DND-41 (cell line): Measurements from ENCODE around the gene NEGR1.

Source experiments
- ATAC-seq: fragments of 200-7000 bp; cut with Tn5 transposase; 3 replicates; pipeline ENCODE4 v1.9.1; 2021; ENCODE audit warnings: low read depth; ENCODE audit not compliant: insufficient read depth
- DNase-seq: peaks from one replicate; pipeline ENCODE4 v3.0.0-alpha.2; 2020
- H2AFZ ChIP-seq: 2 replicates; pipeline ENCODE4 v1.6.0; 2012; ENCODE audit warnings: low read depth, low read length
- H3K27ac ChIP-seq: 2 replicates; pipeline ENCODE4 v1.5.1; 2012; ENCODE audit warnings: low read length, inconsistent platforms
- H3K27me3 ChIP-seq: fragments of 200-600 bp; sonication (generic); 2 replicates; pipeline ENCODE4 v1.6.0; 2012; ENCODE audit warnings: low read length, mild to moderate bottlenecking, inconsistent platforms; ENCODE audit not compliant: insufficient read depth, poor library complexity
- H3K36me3 ChIP-seq: 2 replicates; pipeline ENCODE4 v1.5.1; 2012; ENCODE audit warnings: low read length, inconsistent platforms; ENCODE audit not compliant: insufficient read depth
- H3K4me1 ChIP-seq: 2 replicates; pipeline ENCODE4 v1.5.1; 2012; ENCODE audit warnings: mild to moderate bottlenecking, low read length; ENCODE audit not compliant: insufficient read depth
- H3K4me2 ChIP-seq: 2 replicates; pipeline ENCODE4 v1.6.0; 2012; ENCODE audit warnings: mild to moderate bottlenecking, moderate library complexity, low read length, inconsistent platforms; ENCODE audit not compliant: insufficient read depth
- H3K4me3 ChIP-seq, 2 experiments: fragments of 200-600 bp in 1 of 2; shearing (Covaris generic) in 1 of 2; 2 replicates each; pipeline ENCODE4 v1.5.1; 2012 to 2016; ENCODE audit warnings: inconsistent platforms in 2 of 2, low read length in 2 of 2, mild to moderate bottlenecking in 2 of 2, low read depth in 1 of 2, moderate library complexity in 1 of 2
- H3K79me2 ChIP-seq: 2 replicates; pipeline ENCODE4 v1.6.0; 2012; ENCODE audit warnings: low read length, inconsistent platforms; ENCODE audit not compliant: insufficient read depth
- H3K9ac ChIP-seq: 2 replicates; pipeline ENCODE4 v1.6.0; 2012; ENCODE audit warnings: low read depth, mild to moderate bottlenecking, inconsistent platforms, low read length, moderate library complexity
- H3K9me3 ChIP-seq: 2 replicates; pipeline ENCODE4 v1.5.1; 2012; ENCODE audit warnings: low read length, moderate library complexity, mild to moderate bottlenecking, inconsistent platforms; ENCODE audit not compliant: insufficient read depth, severe bottlenecking
- H4K20me1 ChIP-seq: 2 replicates; pipeline ENCODE4 v1.6.0; 2012; ENCODE audit warnings: low read length; ENCODE audit not compliant: insufficient read depth
- CTCF ChIP-seq: IDR thresholded peaks from 2 replicates; pipeline ENCODE4 v1.5.1; 2012; ENCODE audit warnings: borderline replicate concordance, low read length, moderate library complexity, mild to moderate bottlenecking; ENCODE audit not compliant: poor library complexity, severe bottlenecking; ENCODE audit errors: extremely low read depth
- EZH2 ChIP-seq: IDR thresholded peaks from 3 replicates; pipeline ENCODE4 v1.6.1; 2012; ENCODE audit warnings: borderline replicate concordance, low read depth, mild to moderate bottlenecking, moderate library complexity, low read length, inconsistent platforms; ENCODE audit not compliant: severe bottlenecking

The NEGR1 gene

GRCh38 chr1:71857862-71858261 lies 424.5 kb downstream of the NEGR1 start:
- no peaks in the 10 kb centered on the region for H4K20me1 ChIP-seq
- no peak overlapping the region for H3K4me2 ChIP-seq
- TF ChIP-seq CTCF (no peak), EZH2 (no peak)
- no peak overlapping the region for H3K9ac ChIP-seq
- peaks cover 16% of the 10 kb centered on the region for H3K4me1 ChIP-seq
- H3K27ac ChIP-seq, result no peak overlapping the region
- H2AFZ ChIP-seq, result no peak overlapping the region
- ATAC-seq (no peak), DNase-seq (no peak)
- no peaks in the 10 kb centered on the region for H3K9me3 ChIP-seq
- no peaks in the 10 kb centered on the region for H3K79me2 ChIP-seq
- H3K36me3 ChIP-seq, result no peaks in the 10 kb centered on the region
- H3K27me3 ChIP-seq, result no peaks in the 10 kb centered on the region
- no peak overlapping the region for H3K4me3 ChIP-seq

- H3K27me3 ChIP-seq, result no peaks in the 10 kb centered on the region
- no peak for TF ChIP-seq CTCF
- TF ChIP-seq EZH2, result no peak
- H3K9me3 ChIP-seq, result no peaks in the 10 kb centered on the region
- no peaks in the 10 kb centered on the region for H3K36me3 ChIP-seq
- DNase-seq, result no peak
- no peak overlapping the region for H3K4me2 ChIP-seq
- no peaks in the 10 kb centered on the region for H4K20me1 ChIP-seq
- ATAC-seq, result no peak
- no peak overlapping the region for H3K9ac ChIP-seq
- no peak overlapping the region for H2AFZ ChIP-seq
- no peak overlapping the region for H3K4me3 ChIP-seq
- peaks cover 35% of the 10 kb centered on the region for H3K4me1 ChIP-seq
- H3K27ac ChIP-seq, result no peak overlapping the region
- H3K79me2 ChIP-seq, result no peaks in the 10 kb centered on the region
These were observed 429.0 kb downstream of the NEGR1 start for GRCh38 chr1:71853360-71853759.

GRCh38 chr1:71850936-71851335 lies 431.4 kb downstream of the NEGR1 start:
- no peaks in the 10 kb centered on the region for H3K9me3 ChIP-seq
- no peaks in the 10 kb centered on the region for H3K36me3 ChIP-seq
- DNase-seq (peak; percentile 8), ATAC-seq (peak; percentile 64; the same call in 2 of the 3 replicates)
- H3K27ac ChIP-seq, result peak overlapping the region; percentile 18; the same call in 1 of the 2 replicates
- H3K4me1 ChIP-seq, result peaks cover 20% of the 10 kb centered on the region
- no peaks in the 10 kb centered on the region for H3K27me3 ChIP-seq
- no peak overlapping the region for H3K9ac ChIP-seq
- TF ChIP-seq CTCF, result no peak
- no peak for TF ChIP-seq EZH2
- 0 out of 2 replicates have a peak overlapping the region, but pooled peaks have one; percentile 8 for H3K4me2 ChIP-seq
- H3K79me2 ChIP-seq, result no peaks in the 10 kb centered on the region
- no peak overlapping the region for H2AFZ ChIP-seq
- no peaks in the 10 kb centered on the region for H4K20me1 ChIP-seq
- no peak overlapping the region for H3K4me3 ChIP-seq

GRCh38 chr1:71850515-71850914 lies 431.8 kb downstream of the NEGR1 start:
- no peak for ATAC-seq

More at GRCh38 chr1:71850515-71850914, 431.8 kb downstream of the NEGR1 start:
- Histone ChIP-seq H3K79me2 (no peaks in the 10 kb centered on the region), H3K27me3 (no peaks in the 10 kb centered on the region), H3K4me3 (no peak overlapping the region), H3K9ac (no peak overlapping the region), H3K4me1 (peaks cover 20% of the 10 kb centered on the region), H3K36me3 (no peaks in the 10 kb centered on the region), H2AFZ (no peak overlapping the region), H3K4me2 (0 out of 2 replicates have a peak overlapping the region, but pooled peaks have one; percentile 8), H3K27ac (peak overlapping the region; percentile 18; the same call in 1 of the 2 replicates), H3K9me3 (no peaks in the 10 kb centered on the region), H4K20me1 (no peaks in the 10 kb centered on the region)
- TF ChIP-seq EZH2, result no peak
- no peak for TF ChIP-seq CTCF
- no peak for DNase-seq
